ENCODE data around the gene ACSS1. TPM values are rescaled to one million over a fixed set of nuclear protein-coding genes. Genes with fewer than 3 reads are reported as not detected.

The ACSS1 gene
- total and polyA plus RNA-seq, 2 experiments from 2014 or later, result not detected

DNA sequence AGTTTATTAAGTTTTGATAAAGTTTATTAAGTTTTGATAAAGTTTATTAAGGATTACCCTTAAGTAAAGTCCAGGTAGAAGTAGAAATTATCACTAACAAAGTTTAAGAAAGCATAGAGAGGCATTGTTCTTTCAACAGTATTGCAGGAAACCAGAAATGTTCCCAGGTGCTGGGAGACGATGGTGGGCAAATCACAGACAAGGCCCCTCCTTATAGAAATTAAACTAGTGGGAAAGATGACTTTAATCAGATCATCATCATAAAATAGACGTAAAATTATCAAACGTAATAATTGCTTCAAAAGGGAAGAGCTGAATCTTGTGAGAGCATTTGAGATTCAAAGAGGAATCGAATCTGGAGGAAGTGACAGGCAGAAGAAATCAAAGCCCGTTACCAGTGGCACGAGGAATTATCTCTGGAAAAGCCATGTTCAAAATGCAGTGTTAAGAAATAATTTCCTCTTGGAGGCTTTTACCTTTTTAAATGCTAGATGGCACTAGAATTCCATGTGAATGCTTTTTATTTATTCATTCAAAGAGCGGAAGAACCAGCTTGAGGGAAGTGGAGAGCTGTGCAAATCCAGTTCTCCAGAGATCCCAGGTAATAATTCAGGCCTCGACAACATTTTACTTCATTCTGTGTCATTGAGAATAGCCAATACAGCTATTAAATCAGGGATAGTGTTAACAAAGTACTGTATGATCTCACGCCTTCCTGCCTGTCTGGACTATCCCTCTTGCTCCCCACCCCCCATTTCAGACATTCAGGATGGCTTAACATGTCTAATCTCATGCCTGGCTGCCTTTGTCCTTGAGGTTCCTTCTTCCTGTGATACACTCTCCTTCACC is 64.4 kb downstream of the ACSS1 start:
- peaks cover 21% of the 10 kb centered on the region for H3K27me3 ChIP-seq
- H3K4me1 ChIP-seq (ENCODE audit: low read depth), result peaks cover 8% of the 10 kb centered on the region
- peak; percentile 40 for TF ChIP-seq CTCF (IDR thresholded peaks at IDR 0.05; ENCODE audit: low read depth, low read length)
- peak overlapping the region; percentile 57 for H3K4me3 ChIP-seq
- H3K27ac ChIP-seq, result peak overlapping the region; percentile 76
- no peaks in the 10 kb centered on the region for H3K9me3 ChIP-seq (ENCODE audit: low read depth)
- peak in 1 of 2 donors; percentile 67 for DNase-seq (ENCODE audit: low read depth in 1 of 2, low spot score in 1 of 2)
- H3K36me3 ChIP-seq, result no peaks in the 10 kb centered on the region

GRCh38 chr20:24992487-24993205 is 65.3 kb downstream of the ACSS1 start, which contains the start of gene APMAP:
Gene APMAP, minus strand, starts transcription at chr20:24992751. Its CDS starts 63 bp downstream, at chr20:24992688.
- Histone ChIP-seq H3K36me3 (no peaks in the 10 kb centered on the region), H3K27me3 (peaks cover 12% of the 10 kb centered on the region), H3K4me1 (ENCODE audit: low read depth) (peaks cover 8% of the 10 kb centered on the region), H3K4me3 (peak within 1 kb of the TSS; percentile 57), H3K27ac (peak within 1 kb of the TSS; percentile 76), H3K9me3 (ENCODE audit: low read depth) (no peaks in the 10 kb centered on the region)
- DNase-seq (ENCODE audit: low read depth in 1 of 2, low spot score in 1 of 2), result peak; percentile 94 to 97
- no peak for TF ChIP-seq CTCF (IDR thresholded peaks at IDR 0.05; ENCODE audit: low read depth, low read length)

DNA sequence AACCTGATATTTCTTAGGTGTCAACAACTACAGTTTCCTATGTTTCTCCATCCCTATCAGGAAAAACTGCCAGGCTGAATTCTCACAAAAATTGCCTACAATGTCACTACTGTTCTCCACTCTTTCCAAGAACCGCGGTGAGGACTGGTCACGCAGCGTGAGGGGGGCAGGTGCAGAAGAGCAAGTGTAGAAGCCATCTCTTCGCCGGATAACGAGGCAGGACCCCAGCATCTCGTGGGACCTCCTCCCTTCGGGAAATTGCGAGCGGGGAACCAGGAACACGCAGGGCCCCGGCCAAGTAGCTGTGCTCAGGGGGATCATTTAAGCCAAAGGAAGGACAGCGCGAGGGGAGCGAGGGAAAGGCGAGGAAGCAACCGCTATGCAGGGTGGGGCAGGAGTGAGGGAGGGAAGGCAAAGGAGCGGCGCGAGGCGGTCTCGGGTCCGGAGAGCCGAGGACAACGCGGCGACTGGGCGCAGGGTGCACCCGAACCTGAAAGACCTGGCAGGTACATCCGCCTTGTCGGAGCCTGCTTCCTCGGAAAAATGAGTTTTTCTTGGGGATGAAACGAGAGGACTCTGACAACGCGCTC is 65.9 kb downstream of the ACSS1 start:
- H3K36me3 ChIP-seq, result no peaks in the 10 kb centered on the region
- DNase-seq (ENCODE audit: low read depth in 1 of 2, low spot score in 1 of 2), result peak; percentile 20 to 35
- H3K4me3 ChIP-seq, result peak overlapping the region; percentile 57
- H3K4me1 ChIP-seq (ENCODE audit: low read depth), result peaks cover 8% of the 10 kb centered on the region
- H3K27ac ChIP-seq, result peak overlapping the region; percentile 48
- no peak for TF ChIP-seq CTCF (IDR thresholded peaks at IDR 0.05; ENCODE audit: low read depth, low read length)
- H3K9me3 ChIP-seq (ENCODE audit: low read depth), result no peaks in the 10 kb centered on the region
- peaks cover 6% of the 10 kb centered on the region for H3K27me3 ChIP-seq

- Histone ChIP-seq H3K36me3 (no peaks in the 10 kb centered on the region), H3K27ac (no peak overlapping the region), H3K4me3 (no peak overlapping the region), H3K27me3 (no peaks in the 10 kb centered on the region), H3K9me3 (ENCODE audit: low read depth) (no peaks in the 10 kb centered on the region), H3K4me1 (ENCODE audit: low read depth) (peaks cover 8% of the 10 kb centered on the region)
- no peak for DNase-seq (ENCODE audit: low read depth in 1 of 2, low spot score in 1 of 2)
- no peak for TF ChIP-seq CTCF (IDR thresholded peaks at IDR 0.05; ENCODE audit: low read depth, low read length)
Observed at GRCh38 chr20:24990810-24991252, 67.1 kb downstream of the ACSS1 start.

GRCh38 chr20:24989162-24989561 is 68.8 kb downstream of the ACSS1 start:
- no peak for DNase-seq (ENCODE audit: low read depth in 1 of 2, low spot score in 1 of 2)
- TF ChIP-seq CTCF (IDR thresholded peaks at IDR 0.05; ENCODE audit: low read depth, low read length), result no peak
- H3K27me3 ChIP-seq, result no peaks in the 10 kb centered on the region
- H3K4me3 ChIP-seq, result no peak overlapping the region
- peaks cover 8% of the 10 kb centered on the region for H3K4me1 ChIP-seq (ENCODE audit: low read depth)
- H3K36me3 ChIP-seq, result no peaks in the 10 kb centered on the region
- no peak overlapping the region for H3K27ac ChIP-seq
- H3K9me3 ChIP-seq (ENCODE audit: low read depth), result no peaks in the 10 kb centered on the region

Data from cardiac muscle cell (in vitro differentiated cells and primary cell).